ENCODE results near the gene SRSF7.

SRSF7 gene

DNA sequence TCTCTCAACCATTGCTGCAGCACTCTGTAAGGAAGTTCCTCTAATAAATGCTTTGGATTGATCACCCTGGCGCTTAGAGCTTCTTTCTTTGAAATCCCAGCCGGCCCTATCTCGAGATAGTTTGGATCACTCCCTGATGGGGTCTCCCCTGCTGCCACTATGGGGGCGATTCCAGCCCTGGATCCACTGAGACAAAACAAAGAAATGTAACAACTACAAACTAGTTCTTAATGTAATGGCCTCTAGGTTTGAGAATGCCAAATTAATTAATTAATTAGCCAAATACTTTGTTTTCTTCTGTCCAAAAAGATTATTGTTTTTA lies 15.2 kb downstream of the SRSF7 start:
- Histone ChIP-seq H3K4me3 (ENCODE audit: low read depth in 1 of 2, low read length in 2 of 2) (no peak overlapping the region), H3K4me2 (ENCODE audit: insufficient read depth, low read length) (no peak overlapping the region), H3K9ac (ENCODE audit: low read depth, low read length) (no peak overlapping the region; the same call in 1 of the 2 replicates), H4K20me1 (ENCODE audit: insufficient read depth, low read length) (peaks cover 10% of the 10 kb centered on the region), H3K4me1 (ENCODE audit: insufficient read depth, low read length) (no peaks in the 10 kb centered on the region), H3K9me3 (ENCODE audit: insufficient read depth, low read length, severe bottlenecking) (no peaks in the 10 kb centered on the region), H3K36me3 (ENCODE audit: insufficient read depth, low read length) (peaks cover 49% of the 10 kb centered on the region), H3K27ac (ENCODE audit: low read length) (no peak overlapping the region), H3K79me2 (ENCODE audit: insufficient read depth, low read length) (peaks cover 9% of the 10 kb centered on the region), H3K27me3 (ENCODE audit: insufficient read depth, low read length, poor library complexity) (no peaks in the 10 kb centered on the region), H2AFZ (ENCODE audit: low read depth, low read length) (no peak overlapping the region)
- no peak for ATAC-seq (ENCODE audit: insufficient read depth, low read depth)
- DNase-seq: no peak
- TF ChIP-seq EZH2 (IDR thresholded peaks at IDR 0.05; ENCODE audit: borderline replicate concordance, low read depth, low read length, severe bottlenecking): no peak
- TF ChIP-seq, protein P1, sequence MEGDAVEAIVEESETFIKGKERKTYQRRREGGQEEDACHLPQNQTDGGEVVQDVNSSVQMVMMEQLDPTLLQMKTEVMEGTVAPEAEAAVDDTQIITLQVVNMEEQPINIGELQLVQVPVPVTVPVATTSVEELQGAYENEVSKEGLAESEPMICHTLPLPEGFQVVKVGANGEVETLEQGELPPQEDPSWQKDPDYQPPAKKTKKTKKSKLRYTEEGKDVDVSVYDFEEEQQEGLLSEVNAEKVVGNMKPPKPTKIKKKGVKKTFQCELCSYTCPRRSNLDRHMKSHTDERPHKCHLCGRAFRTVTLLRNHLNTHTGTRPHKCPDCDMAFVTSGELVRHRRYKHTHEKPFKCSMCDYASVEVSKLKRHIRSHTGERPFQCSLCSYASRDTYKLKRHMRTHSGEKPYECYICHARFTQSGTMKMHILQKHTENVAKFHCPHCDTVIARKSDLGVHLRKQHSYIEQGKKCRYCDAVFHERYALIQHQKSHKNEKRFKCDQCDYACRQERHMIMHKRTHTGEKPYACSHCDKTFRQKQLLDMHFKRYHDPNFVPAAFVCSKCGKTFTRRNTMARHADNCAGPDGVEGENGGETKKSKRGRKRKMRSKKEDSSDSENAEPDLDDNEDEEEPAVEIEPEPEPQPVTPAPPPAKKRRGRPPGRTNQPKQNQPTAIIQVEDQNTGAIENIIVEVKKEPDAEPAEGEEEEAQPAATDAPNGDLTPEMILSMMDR (IDR thresholded peaks at IDR 0.05; ENCODE audit: borderline replicate concordance, extremely low read depth, low read length, poor library complexity, severe bottlenecking): no peak

- Histone ChIP-seq H2AFZ (ENCODE audit: low read depth, low read length) (no peak overlapping the region), H3K27ac (ENCODE audit: low read length) (no peak overlapping the region), H3K4me3 (ENCODE audit: low read depth in 1 of 2, low read length in 2 of 2) (no peak overlapping the region), H3K27me3 (ENCODE audit: insufficient read depth, low read length, poor library complexity) (no peaks in the 10 kb centered on the region), H3K9me3 (ENCODE audit: insufficient read depth, low read length, severe bottlenecking) (no peaks in the 10 kb centered on the region), H3K4me1 (ENCODE audit: insufficient read depth, low read length) (no peaks in the 10 kb centered on the region), H3K79me2 (ENCODE audit: insufficient read depth, low read length) (peaks cover 2% of the 10 kb centered on the region), H3K9ac (ENCODE audit: low read depth, low read length) (no peak overlapping the region), H4K20me1 (ENCODE audit: insufficient read depth, low read length) (peaks cover 5% of the 10 kb centered on the region), H3K36me3 (ENCODE audit: insufficient read depth, low read length) (peaks cover 43% of the 10 kb centered on the region), H3K4me2 (ENCODE audit: insufficient read depth, low read length) (no peak overlapping the region)
- ATAC-seq (ENCODE audit: insufficient read depth, low read depth) (no peak), DNase-seq (no peak)
- TF ChIP-seq, protein P1 (IDR thresholded peaks at IDR 0.05; ENCODE audit: borderline replicate concordance, extremely low read depth, low read length, poor library complexity, severe bottlenecking): no peak
- TF ChIP-seq EZH2 (IDR thresholded peaks at IDR 0.05; ENCODE audit: borderline replicate concordance, low read depth, low read length, severe bottlenecking): no peak
Observed at GRCh38 chr2:38734299-38735058, 16.7 kb downstream of the SRSF7 start.

DNA sequence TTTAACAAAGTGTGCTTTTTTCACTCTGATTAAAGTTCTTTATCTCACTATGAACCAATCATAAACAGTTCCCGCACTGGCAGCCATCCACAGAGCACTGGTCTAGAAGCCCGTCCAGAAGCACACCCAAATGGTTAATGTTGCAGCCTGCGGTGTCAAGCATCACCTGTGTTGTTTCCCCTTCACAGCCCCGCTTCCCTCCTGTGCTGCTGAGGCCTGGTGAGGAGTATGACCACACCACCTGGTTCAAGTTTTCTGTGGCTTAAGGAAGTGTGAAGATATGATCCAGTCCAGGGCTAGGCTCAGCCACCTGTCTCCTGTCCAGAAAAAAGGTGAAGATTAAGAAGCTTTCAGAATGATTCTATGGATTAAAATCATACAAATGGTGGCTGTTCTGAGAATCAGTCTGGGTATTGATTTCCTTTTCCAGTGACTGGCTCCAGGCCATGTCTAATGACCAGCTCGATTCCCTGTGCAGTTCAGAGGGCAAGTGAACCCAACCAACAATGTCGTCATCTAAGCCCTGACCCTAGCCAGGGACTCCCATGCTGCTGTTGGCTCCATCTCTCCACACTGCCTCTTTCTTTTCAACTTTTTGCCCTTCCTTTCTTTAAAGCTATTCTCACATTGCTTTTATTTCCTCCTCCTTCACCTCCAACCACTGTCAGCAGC lies 17.7 kb downstream of the SRSF7 start:
- H3K4me3 ChIP-seq (ENCODE audit: low read depth in 1 of 2, low read length in 2 of 2): no peak overlapping the region
- no peak overlapping the region for H3K27ac ChIP-seq (ENCODE audit: low read length)
- ATAC-seq (ENCODE audit: insufficient read depth, low read depth) (no peak), DNase-seq (no peak)
- H3K27me3 ChIP-seq (ENCODE audit: insufficient read depth, low read length, poor library complexity): no peaks in the 10 kb centered on the region
- no peaks in the 10 kb centered on the region for H3K9me3 ChIP-seq (ENCODE audit: insufficient read depth, low read length, severe bottlenecking)
- peaks cover 4% of the 10 kb centered on the region for H4K20me1 ChIP-seq (ENCODE audit: insufficient read depth, low read length)
- H3K36me3 ChIP-seq (ENCODE audit: insufficient read depth, low read length): peaks cover 34% of the 10 kb centered on the region
- no peak overlapping the region for H3K9ac ChIP-seq (ENCODE audit: low read depth, low read length)
- TF ChIP-seq, protein P1 (IDR thresholded peaks at IDR 0.05; ENCODE audit: borderline replicate concordance, extremely low read depth, low read length, poor library complexity, severe bottlenecking): no peak
- TF ChIP-seq EZH2 (IDR thresholded peaks at IDR 0.05; ENCODE audit: borderline replicate concordance, low read depth, low read length, severe bottlenecking): no peak
- H3K4me1 ChIP-seq (ENCODE audit: insufficient read depth, low read length): no peaks in the 10 kb centered on the region
- no peaks in the 10 kb centered on the region; the same call in 1 of the 2 replicates for H3K79me2 ChIP-seq (ENCODE audit: insufficient read depth, low read length)
- H2AFZ ChIP-seq (ENCODE audit: low read depth, low read length): no peak overlapping the region
- no peak overlapping the region for H3K4me2 ChIP-seq (ENCODE audit: insufficient read depth, low read length)

All from DND-41 (cell line).